GM18499 (cell line): Measurements from ENCODE around the gene GRN.
"Not testable (repeated sequence)": the region's sequence is repeated elsewhere in the genome, so short reads cannot be mapped to it uniquely, and the experiment has no call there.

Experiments used
- ATAC-seq: cut with Tn5 transposase; IDR thresholded peaks from one replicate; pipeline ENCODE4 v1.9.1; 2021; ENCODE audit warnings: moderate number of reproducible peaks; ENCODE audit not compliant: insufficient read depth, unreplicated experiment

The GRN gene

DNA sequence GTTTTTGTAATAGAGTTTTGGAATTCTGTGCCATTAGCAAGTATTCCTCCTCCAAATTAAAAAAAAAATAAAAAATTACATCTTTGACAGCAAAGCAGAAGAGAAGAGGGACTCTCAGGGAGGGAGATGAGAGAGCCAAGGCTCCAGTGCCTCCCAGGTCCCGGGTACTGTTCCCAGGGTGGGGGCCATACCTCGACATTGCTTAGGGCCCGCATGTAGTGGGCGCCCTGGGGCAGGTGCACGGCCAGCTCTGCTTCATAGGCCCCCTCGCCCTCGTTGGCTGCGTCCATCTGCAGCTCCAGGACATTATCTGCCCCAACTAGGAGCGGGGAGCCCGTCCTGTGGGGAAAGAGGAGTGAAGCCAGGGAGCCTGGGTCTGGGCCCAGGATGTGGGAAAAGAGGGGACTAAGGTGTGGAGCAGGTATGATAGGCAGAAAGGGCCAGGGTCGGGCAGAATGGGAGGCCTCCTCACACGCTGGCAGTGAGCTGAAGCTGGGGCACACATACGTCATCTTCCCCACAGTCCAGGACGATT lies 33.1 kb downstream of the GRN start:
- no peak for ATAC-seq

DNA sequence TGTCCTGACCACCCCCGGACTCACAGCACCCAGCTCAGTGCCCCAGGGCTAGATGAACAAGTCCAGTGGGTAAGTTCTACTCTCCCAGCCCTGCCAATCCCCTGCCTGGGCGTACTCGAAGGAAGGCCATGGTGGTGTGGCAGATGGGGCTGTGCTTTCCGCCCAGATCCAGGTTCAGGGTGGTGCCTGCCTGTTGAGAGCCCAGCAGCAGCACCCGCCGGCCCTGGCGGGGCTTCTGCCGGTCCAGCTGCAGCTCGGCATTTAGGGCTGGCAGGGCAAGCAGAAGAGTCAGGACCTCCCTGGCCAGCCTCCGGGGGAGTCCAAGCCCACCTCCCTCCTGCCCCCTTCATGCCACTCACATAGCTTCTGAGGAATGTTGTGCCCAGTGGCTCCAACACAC lies 34.8 kb downstream of the GRN start:
- ATAC-seq = no peak

DNA sequence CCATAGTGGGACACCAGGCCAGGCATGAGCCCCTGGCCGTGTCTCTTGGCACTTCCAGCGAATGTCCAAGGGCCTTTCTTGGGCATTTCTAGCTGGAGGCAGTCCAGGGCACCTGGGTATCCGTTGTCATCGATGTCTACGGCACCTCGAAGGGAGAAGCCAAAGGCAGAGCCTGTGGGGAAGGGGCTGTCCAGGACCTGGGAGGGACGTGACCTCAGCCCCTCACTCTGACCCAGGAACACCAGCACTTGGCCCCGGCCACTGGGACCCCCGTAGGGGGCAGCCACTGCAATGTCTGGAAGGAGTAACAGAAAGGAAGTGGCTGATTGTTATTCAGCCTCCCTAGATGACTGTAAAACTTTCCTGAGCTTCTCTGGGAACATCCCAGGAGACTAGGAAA lies 35.7 kb downstream of the GRN start:
- ATAC-seq = no peak

DNA sequence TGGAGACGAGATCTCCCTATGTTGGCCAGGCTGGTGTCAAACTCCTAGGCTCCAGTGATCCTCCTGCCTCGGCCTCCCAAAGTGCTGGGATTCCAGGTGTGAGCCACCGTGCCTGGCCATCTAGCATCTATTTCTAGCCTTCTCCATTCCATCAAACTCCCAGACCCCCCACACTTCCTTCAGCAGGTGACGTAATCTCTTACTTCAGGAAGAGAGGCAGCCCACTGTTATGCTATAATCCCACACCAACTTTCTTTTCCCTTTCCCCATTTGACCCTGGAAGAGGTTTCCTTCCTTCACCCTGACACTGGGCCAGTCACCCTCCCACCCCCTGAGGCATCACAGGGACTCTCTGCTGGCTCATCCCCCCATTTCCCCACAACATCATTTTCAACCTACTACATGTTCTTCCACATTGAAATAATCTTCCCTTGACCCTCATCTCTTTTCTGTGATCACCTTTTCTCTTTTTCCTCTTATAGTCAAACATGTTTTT lies 36.8 kb downstream of the GRN start:
- ATAC-seq = no peak

DNA sequence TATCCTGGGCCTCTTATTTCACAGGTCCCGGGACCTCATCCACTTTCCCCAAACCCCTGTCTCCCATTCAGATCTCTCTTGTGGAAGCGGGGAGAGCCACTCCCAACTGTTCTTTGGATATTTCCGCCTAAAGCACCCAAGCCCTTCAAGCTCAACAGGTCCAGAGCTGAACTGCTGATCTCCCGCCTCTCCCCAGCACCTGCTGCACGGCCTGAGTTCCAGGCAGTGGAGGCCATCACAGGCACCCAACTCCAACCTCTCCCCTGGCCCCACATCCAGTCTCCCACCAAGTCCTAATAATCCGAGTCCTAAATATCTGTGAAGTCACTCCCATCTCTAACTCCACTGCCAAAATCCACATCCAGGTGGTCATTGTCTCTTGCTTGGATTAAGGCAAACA lies 37.8 kb downstream of the GRN start:
- no peak for ATAC-seq

DNA sequence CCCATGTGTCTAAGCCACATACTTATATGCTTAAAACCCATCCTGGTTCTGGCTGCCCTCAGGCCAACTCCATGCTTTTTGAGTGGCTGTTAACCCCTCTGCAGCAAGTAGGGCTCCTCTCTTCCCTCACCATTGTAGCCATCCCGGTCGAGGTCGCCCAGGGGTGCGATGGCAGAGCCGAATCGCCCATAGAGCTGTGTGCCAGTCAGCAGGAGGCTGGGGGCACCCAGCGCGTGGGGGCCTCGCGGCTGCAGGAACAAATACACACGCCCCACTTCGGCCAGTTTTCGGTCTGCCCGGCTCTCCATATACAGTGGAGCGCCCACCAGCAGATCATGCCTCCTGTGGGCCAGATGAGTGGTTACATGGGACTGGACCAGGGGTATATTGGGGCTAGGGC lies 38.3 kb downstream of the GRN start:
- ATAC-seq = no peak

DNA sequence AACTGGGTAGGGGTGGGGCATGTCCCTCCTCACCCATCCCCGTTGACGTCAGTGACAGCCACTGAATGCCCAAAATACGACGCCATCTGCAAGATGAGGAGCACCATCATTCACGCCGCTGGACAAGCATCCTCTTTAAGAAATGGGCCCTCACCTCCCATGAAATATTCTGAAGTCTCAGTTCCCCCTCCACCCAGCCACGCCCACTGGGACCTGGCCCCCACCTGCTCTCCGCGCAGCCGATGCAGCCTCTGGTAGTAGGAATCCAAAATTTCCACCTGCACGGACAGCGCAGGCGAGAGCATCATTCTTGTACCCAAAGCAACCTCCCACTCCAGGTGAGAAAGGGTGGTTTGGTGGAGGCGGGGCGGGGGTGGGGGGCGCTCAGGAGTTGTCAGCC lies 38.8 kb downstream of the GRN start:
- ATAC-seq = no peak

DNA sequence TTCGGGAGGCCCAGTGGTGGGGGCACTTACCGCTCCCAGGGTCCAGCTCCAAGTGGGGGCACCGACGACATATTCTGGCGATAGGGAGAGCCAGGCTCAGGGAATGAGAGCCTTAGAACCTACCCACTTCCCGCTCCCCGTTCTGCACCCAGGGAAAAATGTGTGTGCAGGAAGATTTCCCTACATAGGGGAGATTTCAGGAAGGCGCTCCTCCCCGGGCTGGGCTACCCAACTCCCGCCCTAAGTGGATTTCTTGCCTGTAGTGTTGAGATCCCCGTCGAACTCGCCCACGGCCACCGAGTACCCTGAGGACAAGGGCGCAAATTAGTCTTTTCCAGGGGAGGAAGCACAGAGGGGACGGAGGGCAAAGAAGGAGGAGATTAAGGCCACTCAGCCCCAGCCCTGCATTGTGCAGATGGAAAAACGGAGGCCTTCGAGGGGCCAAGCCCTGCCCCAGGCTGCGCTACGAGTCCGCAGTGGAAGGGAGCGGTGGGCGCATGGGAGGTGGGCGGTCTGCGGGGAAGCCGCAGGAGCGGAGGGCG lies 39.2 kb downstream of the GRN start:
- ATAC-seq = no peak

DNA sequence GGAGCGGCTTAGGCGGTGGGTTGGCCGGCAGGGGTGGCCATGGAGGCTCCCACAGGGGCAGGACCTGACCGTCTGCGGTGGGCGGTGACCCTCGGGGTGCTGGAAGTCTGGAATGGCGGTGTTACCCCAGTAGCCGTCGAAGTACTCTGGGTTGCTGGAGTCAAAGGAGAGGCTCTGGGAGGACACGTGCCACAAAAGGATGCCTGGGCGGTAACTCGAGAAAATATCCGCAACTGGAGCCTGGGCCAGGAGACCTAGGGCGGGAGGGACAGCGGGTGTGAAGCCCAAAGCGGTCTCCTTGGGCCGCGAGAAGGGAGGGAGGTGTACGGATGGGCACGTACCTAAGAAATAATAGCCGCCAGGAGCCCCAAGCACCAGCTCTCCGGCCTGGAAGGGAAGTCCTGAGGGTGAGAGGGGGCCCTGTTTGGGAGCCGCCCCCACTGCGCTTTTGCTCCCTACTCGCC lies 39.8 kb downstream of the GRN start:
- ATAC-seq = no peak

DNA sequence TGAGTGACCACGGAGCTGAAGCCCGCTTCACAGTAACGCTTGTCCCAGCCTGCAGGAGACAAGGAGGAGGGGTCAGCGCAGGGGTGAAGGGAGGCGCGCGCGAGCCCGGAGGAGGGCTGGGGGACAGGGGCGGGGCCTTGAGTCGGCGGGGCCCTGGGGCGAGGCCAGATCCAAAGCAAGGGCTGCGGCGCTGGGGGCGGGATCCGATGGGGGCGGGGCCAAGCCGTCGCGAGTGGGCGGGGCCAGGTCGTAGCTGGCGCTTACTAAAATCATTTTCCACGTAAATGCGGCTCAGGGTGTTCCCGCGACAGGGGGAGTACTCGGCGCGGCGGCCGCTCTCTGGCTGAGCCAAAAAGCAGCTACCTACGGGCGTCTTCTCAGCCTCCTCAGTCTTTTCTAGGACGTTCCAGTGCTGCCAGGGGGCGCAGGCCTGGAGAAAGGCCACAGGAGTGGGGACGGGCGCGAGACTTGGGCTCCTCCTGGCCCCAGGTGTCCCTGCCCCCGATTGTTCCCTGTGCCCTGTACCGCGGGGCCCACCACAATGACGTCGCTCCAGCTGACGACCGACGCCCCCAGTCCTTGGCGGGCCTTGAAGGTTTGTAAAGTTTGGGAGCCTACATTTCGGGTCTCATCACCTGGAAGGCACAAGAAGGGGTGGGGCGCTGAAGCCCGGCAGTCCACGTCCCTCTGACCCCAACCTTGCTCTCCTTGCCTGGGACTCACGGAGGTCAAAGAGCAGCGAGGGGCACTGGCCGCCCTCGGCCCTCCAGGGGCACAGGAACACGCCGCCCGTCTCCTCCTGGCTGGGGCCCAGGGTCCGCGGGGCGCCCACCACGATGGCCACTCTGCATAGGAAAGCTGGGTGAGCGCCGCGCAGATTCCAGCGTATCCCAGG lies 40.4 kb downstream of the GRN start:
- no peak for ATAC-seq

DNA sequence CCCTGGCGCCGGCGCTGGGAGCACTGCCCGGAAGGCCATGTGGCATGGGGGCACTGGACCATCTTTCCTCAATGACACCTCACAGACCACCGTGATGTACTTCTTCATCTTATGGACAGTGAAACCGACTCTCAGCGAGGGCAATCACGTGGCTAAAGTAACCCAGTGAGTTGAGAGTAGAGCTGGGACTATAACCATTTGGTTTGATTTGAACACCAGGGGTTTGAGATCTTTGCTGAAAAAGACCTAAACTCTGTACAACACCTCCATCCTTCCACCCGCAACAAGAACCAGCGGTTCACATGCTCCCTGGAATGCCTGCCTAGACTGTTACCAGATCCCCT lies 41.1 kb downstream of the GRN start:
- no peak for ATAC-seq

DNA sequence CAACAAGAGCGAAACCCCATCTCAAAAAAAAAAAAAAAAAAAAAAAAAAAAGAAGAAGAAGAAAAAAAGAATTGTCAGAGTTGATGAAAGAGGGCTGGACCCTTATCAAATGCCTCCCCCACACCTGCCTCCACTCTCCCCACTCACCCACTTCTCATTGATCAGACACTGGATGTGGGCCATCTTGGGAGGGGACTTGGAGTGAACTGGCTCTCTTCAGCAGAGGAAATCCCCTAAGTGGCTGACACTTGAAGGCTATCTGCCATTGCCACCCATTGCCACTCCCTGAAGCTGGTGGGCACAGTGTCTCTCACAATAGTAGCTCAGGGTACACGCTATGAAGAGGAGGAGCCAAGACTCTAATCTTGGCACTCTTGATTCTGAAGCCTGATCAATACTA lies 42.7 kb downstream of the GRN start:
- ATAC-seq = no peak

DNA sequence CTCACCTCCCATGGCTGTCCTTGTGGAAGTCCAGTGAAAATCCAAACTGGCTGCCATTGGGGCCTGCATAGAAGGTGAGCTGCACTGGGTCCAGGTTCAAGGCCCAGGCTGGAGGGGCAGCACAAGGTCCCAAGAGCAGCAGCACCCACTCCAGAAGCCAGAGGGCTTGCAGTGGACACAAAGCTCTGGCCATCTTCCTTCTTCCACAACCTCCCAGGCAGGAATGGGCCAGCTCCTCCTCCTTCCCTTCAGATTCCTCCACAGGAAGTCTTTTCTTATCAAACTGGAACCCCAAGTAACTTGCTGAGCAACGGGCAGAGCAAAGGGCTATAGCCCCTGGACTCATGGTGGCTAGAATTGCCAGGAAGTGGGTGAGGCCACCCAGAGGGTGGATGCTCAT lies 44.2 kb downstream of the GRN start, which contains the start of gene ITGA2B:
TSS of gene ITGA2B (minus strand) at position 369 of the 400 bp plus-strand sequence. CDS start at position 193, 176 bp downstream.
- ATAC-seq = no peak

DNA sequence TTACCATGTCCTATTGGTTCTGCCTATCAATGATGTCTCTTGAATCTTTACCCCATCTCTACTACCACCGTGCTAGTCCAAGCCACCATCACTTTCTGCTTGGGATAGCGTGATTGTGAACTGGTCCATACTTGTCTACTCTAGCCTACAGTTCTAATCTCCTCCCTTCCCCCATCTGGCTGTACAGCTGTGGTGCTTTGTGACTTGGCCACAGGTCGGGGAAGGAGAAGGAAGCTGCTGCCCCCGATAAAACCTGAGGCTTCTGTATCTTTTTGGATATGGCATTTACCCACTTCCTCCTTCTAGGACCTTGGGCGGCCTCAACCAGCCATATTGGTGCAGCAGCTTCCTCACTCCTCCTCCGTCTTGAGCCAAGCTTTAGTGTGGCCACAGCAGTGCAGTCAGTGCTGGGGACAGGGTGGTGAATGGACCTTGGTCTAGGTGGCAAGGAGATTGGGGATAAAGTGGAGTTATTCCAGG lies 44.7 kb downstream of the GRN start:
- no peak for ATAC-seq

DNA sequence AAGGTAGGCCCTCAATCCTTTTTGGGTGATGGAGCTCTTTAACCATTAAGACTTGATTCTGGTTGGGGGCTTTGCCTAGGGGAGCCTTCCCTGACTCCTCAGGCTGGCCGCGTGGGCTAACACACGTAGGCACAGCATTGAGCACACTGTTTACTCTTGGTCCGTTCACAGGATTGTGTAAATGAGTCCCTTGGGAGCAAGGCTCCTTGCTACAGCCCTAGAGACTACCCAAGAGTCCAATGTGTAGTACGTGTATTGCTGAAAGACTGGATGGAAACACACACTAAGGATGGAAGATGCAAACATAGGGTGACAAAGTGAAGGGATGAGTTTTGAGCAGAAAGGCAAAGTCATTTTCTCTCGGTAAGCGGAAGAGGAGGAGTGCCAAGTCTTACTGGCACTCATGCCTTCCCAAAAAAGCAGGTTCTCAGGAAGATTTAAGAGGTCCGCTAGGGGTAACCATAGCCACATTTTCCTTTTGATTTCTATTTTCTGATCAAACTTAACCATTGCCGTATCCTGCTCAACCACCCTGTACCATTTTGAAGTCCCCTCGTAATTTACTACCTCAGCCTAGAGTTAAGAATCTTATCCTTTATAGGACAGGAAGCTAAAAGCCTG lies 45.3 kb downstream of the GRN start:
- ATAC-seq = no peak

DNA sequence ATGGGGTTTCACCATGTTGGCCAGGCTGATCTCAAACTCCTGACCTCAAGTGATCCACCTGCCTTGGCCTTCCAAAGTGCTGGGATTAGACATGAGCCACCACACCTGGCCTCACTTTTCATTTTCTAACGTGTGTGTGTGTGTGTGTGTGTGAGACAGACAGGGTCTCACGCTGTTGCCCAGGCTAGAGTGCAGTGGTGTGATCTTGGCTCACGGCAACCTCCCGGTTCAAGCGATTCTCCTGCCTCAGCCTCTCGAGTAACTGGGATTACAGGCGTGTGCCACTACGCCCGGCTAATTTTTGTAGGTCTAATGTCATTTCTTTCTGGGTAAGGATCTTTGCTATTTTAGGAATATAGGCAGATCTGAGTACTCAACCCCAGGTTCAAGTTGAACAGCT lies 49.0 kb downstream of the GRN start:
- ATAC-seq = not testable (repeated sequence)

DNA sequence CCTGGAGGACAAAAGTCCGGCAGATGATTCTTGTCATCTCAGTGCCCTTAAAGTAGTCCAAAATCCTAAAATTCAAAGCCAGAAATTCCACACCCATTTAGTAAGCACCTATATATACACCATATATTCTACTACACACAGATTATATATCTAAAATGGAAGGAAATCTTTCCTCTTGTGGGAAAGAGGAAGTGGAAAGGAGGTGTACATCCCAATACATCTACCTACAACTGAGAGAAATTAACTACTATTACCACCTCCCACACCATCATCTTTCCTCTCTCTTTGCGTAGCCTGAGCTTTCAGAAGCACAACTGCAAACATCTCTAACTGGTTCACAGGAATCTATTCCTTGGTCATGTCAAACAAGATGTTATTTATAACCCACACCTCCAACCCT lies 49.7 kb downstream of the GRN start:
- ATAC-seq = no peak

DNA sequence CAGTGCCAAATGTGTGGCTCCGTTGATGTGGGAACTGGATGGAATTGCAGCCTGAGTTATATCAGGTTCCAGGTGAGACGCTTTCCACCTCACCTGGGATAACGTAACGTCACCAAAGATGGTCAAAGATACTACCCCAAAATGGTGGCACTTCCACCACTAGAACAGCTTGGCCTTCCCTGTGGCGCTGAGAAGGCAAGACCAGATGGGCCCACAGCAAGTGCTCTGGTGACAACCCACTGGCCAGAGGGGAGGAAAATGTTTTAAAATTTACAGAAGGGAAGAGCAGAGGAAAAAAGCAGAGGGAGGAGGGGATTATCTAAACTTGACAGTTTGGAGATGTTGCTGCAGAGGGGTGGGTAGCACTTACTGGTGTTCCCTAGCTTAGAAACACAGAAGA lies 51.8 kb downstream of the GRN start:
- ATAC-seq = no peak

DNA sequence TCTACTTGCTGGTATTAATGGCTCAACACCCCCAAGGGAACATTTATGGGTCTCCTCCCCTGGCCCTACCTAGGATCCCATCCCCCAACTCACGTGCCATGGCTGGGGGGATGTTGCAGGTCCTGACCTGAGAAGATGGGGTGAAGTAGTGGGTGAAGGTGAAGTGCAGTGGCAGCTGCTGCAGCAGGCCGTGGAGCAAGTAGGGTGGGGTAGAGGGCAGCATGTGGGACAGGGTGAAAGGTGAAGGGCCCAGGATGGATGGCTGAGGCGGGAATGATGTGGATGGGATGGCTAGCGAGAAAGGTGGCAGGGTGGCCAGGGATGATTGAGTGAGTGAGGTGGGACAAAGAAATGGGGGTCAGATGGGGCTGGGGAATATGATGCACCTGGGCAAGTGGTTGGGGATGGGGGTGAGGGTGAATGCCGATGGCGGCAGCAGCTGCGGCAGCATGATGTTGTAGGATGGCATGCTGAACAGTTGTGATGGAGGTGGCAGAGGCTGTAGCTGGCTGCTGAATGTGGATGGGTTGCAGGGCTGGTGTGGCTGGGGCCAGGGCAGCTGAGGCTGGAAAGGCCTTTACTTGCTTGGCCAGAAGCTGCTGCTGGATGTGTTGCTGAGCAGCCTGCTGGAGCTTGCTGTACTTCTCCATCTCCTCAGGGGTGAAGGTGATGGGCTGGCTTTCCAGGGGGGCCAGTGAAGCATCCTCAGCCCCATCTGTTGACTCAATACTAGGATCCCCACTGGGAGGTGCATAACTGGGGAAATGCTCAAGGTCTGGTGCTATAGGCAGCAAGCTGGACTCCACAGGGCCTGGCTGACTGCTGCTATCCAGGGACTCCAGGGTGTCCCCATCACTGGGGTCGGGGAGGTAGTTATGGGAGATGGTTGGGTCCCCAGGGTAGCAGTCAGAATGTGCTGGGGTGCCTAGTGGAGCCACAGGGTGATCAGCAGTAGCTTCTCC lies 52.7 kb downstream of the GRN start:
- no peak for ATAC-seq
